Neural cell (in vitro differentiated cells): ENCODE results near the gene SLCO1A2. TPM values are rescaled to one million over a fixed set of nuclear protein-coding genes. Genes with fewer than 3 reads are reported as not detected.

Experiments used
- H2AFZ ChIP-seq: fragments of 200-600, 300-800 bp; sonication (generic), shearing (Covaris generic); 2 replicates; pipeline ENCODE4 v1.6.0; 2014; ENCODE audit warnings: low read depth, mild to moderate bottlenecking, antibody characterized with exemption, low read length, moderate library complexity
- H3F3A ChIP-seq: fragments of 200-600 bp; shearing (Covaris generic); 2 replicates; pipeline ENCODE4 v1.6.1; 2016; ENCODE audit warnings: mild to moderate bottlenecking, moderate library complexity, mixed read lengths, antibody characterized with exemption, low read length; ENCODE audit not compliant: insufficient read depth, poor library complexity, severe bottlenecking
- H3K27ac ChIP-seq: fragments of 200-600, 300-800 bp; sonication (generic), shearing (Covaris generic); 2 replicates; pipeline ENCODE4 v1.5.1; 2014; ENCODE audit warnings: mild to moderate bottlenecking, low read length, moderate library complexity
- H3K27me3 ChIP-seq: fragments of 300-800, 200-600 bp; sonication (generic), shearing (Covaris generic); 2 replicates; pipeline ENCODE4 v1.6.0; 2014; ENCODE audit warnings: mild to moderate bottlenecking, low read depth, low read length, moderate library complexity; ENCODE audit not compliant: insufficient read depth
- H3K36me3 ChIP-seq: fragments of 300-800, 200-600 bp; sonication (generic), shearing (Covaris generic); 2 replicates; pipeline ENCODE4 v1.5.1; 2014; ENCODE audit warnings: mild to moderate bottlenecking, antibody characterized with exemption, low read length, moderate library complexity; ENCODE audit not compliant: insufficient read depth
- H3K4me2 ChIP-seq: fragments of 300-800, 200-600 bp; sonication (generic), shearing (Covaris generic); 2 replicates; pipeline ENCODE4 v1.6.0; 2014; ENCODE audit warnings: mild to moderate bottlenecking, low read length
- H3K4me3 ChIP-seq: fragments of 300-800, 200-600 bp; sonication (generic), shearing (Covaris generic); 2 replicates; pipeline ENCODE4 v1.5.1; 2014; ENCODE audit warnings: mild to moderate bottlenecking, low read length, moderate library complexity
- H3K79me2 ChIP-seq: fragments of 200-600 bp; shearing (Covaris generic); replicated peaks from 2 replicates; pipeline ENCODE4 v1.6.0; 2014; ENCODE audit warnings: mild to moderate bottlenecking, low read length, moderate library complexity; ENCODE audit not compliant: insufficient read depth
- H3K9ac ChIP-seq: fragments of 300-800, 200-600 bp; sonication (generic), shearing (Covaris generic); 2 replicates; pipeline ENCODE4 v1.6.1; 2016; ENCODE audit warnings: mild to moderate bottlenecking, low read length, mixed read lengths
- H3K9me2 ChIP-seq: fragments of 200-600 bp; shearing (Covaris generic); 2 replicates; pipeline ENCODE4 v1.6.1; 2016; ENCODE audit warnings: mild to moderate bottlenecking, low read length, mixed read lengths; ENCODE audit not compliant: insufficient read depth
- H3K9me3 ChIP-seq: fragments of 200-600, 300-800 bp; sonication (generic), shearing (Covaris generic); 2 replicates; pipeline ENCODE4 v1.6.1; 2016; ENCODE audit warnings: mild to moderate bottlenecking, mixed run types, low read length, moderate library complexity, mixed read lengths
- H4K20me1 ChIP-seq: fragments of 200-600 bp; shearing (Covaris generic); 2 replicates; pipeline ENCODE4 v1.6.1; 2016; ENCODE audit warnings: mild to moderate bottlenecking, mixed run types; ENCODE audit not compliant: insufficient read depth
- EZH2 ChIP-seq: fragments of 200-600, 300-800 bp; shearing (Covaris generic), sonication (generic); IDR thresholded peaks from 2 replicates; pipeline ENCODE4 v1.6.1; 2014; ENCODE audit warnings: antibody characterized with exemption, low read length, borderline replicate concordance, mild to moderate bottlenecking; ENCODE audit not compliant: insufficient read depth, poor library complexity, severe bottlenecking
- MXI1 ChIP-seq: fragments of 450-650 bp; conservative IDR thresholded peaks from 2 replicates; pipeline ENCODE4 v1.6.1; 2014; ENCODE audit warnings: antibody characterized with exemption, mild to moderate bottlenecking; ENCODE audit not compliant: poor library complexity, severe bottlenecking
- POLR2AphosphoS5 ChIP-seq: IDR thresholded peaks from 2 replicates; pipeline ENCODE4 v1.6.1; 2012
- SMC3 ChIP-seq: fragments of 450-650 bp; conservative IDR thresholded peaks from 2 replicates; pipeline ENCODE4 v1.6.1; 2014; ENCODE audit warnings: antibody characterized with exemption, mild to moderate bottlenecking, moderate library complexity; ENCODE audit not compliant: poor library complexity
- polyA plus RNA-seq: library from polyadenylated mRNA; depleted of rRNA; stranded (reverse); fragments of >200 nt; gene quantifications from 2 replicates; pipeline ENCODE4 v1.2.3, GENCODE V29; 2014
- TF ChIP-seq, protein P1 (sequence below): IDR thresholded peaks from 2 replicates; pipeline ENCODE4 v1.6.1; 2012; ENCODE audit warnings: borderline replicate concordance
- TF ChIP-seq, protein P2 (sequence below): fragments of 450-650 bp; IDR thresholded peaks from 2 replicates; pipeline ENCODE4 v1.5.1; 2014; ENCODE audit warnings: antibody characterized with exemption, mild to moderate bottlenecking, moderate library complexity; ENCODE audit not compliant: poor library complexity, severe bottlenecking

SLCO1A2 gene
- polyA plus RNA-seq, 1 donor from 2014 or later = not detected

DNA sequence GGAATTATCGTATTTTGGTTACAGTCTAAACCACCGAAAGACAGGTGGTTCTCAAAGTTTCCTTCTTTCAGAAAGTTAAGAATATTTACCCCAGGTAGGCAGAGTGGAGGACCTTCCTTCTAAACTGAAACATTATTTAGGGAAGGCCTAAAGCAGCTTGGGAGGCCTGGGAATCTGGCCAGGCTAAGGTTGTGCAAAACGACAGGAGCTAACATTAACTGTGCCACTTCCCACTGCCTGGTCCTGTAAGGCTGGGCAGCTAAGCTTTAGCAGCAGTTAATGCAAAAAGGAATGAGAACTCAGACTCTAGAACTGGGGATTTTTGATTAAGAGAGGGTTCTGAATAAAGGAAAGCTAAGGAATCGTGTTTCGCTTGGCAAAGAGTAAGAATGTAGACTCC lies 82.6 kb downstream of the SLCO1A2 start:
- Histone ChIP-seq H3K36me3 (no peaks in the 10 kb centered on the region), H3K9ac (no peak overlapping the region), H3F3A (no peaks in the 10 kb centered on the region), H2AFZ (no peak overlapping the region), H3K27me3 (no peaks in the 10 kb centered on the region), H3K79me2 (no peaks in the 10 kb centered on the region), H3K4me2 (no peak overlapping the region), H3K4me3 (no peak overlapping the region), H3K9me3 (no peaks in the 10 kb centered on the region), H3K9me2 (no peaks in the 10 kb centered on the region), H3K27ac (no peak overlapping the region), H4K20me1 (no peaks in the 10 kb centered on the region)
- no peak for TF ChIP-seq POLR2AphosphoS5
- TF ChIP-seq SMC3 = no peak
- TF ChIP-seq, protein P1, sequence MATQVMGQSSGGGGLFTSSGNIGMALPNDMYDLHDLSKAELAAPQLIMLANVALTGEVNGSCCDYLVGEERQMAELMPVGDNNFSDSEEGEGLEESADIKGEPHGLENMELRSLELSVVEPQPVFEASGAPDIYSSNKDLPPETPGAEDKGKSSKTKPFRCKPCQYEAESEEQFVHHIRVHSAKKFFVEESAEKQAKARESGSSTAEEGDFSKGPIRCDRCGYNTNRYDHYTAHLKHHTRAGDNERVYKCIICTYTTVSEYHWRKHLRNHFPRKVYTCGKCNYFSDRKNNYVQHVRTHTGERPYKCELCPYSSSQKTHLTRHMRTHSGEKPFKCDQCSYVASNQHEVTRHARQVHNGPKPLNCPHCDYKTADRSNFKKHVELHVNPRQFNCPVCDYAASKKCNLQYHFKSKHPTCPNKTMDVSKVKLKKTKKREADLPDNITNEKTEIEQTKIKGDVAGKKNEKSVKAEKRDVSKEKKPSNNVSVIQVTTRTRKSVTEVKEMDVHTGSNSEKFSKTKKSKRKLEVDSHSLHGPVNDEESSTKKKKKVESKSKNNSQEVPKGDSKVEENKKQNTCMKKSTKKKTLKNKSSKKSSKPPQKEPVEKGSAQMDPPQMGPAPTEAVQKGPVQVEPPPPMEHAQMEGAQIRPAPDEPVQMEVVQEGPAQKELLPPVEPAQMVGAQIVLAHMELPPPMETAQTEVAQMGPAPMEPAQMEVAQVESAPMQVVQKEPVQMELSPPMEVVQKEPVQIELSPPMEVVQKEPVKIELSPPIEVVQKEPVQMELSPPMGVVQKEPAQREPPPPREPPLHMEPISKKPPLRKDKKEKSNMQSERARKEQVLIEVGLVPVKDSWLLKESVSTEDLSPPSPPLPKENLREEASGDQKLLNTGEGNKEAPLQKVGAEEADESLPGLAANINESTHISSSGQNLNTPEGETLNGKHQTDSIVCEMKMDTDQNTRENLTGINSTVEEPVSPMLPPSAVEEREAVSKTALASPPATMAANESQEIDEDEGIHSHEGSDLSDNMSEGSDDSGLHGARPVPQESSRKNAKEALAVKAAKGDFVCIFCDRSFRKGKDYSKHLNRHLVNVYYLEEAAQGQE = no peak
- TF ChIP-seq, protein P2, sequence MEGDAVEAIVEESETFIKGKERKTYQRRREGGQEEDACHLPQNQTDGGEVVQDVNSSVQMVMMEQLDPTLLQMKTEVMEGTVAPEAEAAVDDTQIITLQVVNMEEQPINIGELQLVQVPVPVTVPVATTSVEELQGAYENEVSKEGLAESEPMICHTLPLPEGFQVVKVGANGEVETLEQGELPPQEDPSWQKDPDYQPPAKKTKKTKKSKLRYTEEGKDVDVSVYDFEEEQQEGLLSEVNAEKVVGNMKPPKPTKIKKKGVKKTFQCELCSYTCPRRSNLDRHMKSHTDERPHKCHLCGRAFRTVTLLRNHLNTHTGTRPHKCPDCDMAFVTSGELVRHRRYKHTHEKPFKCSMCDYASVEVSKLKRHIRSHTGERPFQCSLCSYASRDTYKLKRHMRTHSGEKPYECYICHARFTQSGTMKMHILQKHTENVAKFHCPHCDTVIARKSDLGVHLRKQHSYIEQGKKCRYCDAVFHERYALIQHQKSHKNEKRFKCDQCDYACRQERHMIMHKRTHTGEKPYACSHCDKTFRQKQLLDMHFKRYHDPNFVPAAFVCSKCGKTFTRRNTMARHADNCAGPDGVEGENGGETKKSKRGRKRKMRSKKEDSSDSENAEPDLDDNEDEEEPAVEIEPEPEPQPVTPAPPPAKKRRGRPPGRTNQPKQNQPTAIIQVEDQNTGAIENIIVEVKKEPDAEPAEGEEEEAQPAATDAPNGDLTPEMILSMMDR = no peak
- no peak for TF ChIP-seq EZH2
- no peak for TF ChIP-seq MXI1

GRCh38 chr12:21248679-21249078 lies 86.0 kb downstream of the SLCO1A2 start:
- TF ChIP-seq MXI1 = no peak
- TF ChIP-seq, protein P2 = peak; percentile 21
- Histone ChIP-seq H3F3A (no peaks in the 10 kb centered on the region), H3K27me3 (no peaks in the 10 kb centered on the region), H3K9me2 (no peaks in the 10 kb centered on the region), H3K79me2 (no peaks in the 10 kb centered on the region), H3K27ac (no peak overlapping the region), H3K9ac (no peak overlapping the region), H3K36me3 (no peaks in the 10 kb centered on the region), H3K9me3 (no peaks in the 10 kb centered on the region), H3K4me2 (no peak overlapping the region), H2AFZ (no peak overlapping the region), H4K20me1 (no peaks in the 10 kb centered on the region), H3K4me3 (no peak overlapping the region)
